ENCODE data around the gene EHBP1L1.
A peak's percentile ranks its signal among the peaks of the same experiment; 100 is the strongest.

The EHBP1L1 gene

DNA sequence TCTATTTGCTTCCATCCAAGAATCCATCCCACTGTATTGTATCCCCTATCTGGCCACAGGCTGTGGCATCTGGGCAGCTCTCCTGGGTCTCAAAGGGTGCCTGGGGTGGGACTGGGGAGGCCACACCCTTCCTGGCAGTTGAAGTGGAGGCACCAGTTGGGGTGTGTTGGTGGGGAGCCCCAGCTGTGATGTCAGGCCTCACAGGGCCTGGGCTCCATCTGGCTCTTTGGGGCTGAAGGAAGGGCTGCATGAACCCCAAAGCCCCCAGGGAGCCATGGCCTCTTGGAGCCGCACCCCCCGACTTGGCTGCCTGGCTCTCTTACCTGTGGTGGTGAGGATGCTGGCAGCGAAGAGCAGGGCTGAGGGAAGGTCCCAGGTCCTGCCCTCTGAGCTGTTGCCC is 19.3 kb downstream of the EHBP1L1 start:
- Histone ChIP-seq H3K4me1 (ENCODE audit: control insufficient read depth, insufficient read depth, low read length) (no peaks in the 10 kb centered on the region), H3K36me3 (ENCODE audit: control insufficient read depth, insufficient read depth, low read length) (no peaks in the 10 kb centered on the region), H3K27me3 (ENCODE audit: control insufficient read depth, insufficient read depth, low read length) (peaks cover 29% of the 10 kb centered on the region), H3K9me3 (ENCODE audit: control insufficient read depth, insufficient read depth, low read length) (no peaks in the 10 kb centered on the region), H3K9ac (ENCODE audit: low read depth, low read length) (no peak overlapping the region), H3K4me3 (ENCODE audit: low read depth, low read length) (no peak overlapping the region)

DNA sequence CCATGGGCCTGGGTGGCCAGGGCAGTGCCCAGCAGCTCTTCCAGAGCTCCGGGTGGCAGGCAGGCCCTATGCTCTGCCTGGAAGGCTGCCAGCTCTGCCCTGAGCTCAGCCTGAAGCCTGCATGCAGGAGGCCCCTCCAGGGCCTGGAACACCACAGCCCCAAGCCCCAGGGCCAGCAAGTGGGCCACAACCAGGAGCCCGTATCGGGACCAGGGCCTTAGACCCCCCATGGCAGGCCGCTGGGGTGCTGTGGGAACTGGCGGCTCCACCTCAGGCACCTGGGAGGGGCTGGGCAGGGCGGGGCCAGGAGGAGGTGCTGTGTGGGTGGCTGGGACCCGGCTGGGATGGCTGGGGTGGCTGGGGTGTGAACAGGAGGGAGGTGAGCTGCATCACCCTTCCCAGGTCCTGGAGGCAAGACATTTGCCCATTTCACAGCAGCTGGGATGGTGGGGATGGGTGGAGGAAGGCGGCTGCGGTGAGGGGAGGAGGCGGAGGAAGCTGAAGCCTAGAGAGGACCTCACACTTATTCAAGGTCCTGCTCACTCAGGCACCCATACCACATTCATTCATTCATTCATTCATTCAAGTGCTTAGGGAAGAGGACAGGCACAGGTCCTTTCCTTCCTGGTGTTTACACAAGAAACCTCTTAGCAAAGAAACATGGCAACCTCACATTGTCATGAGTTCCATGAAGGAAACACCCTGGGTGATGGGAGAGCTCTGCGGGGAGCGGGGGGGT is 19.9 kb downstream of the EHBP1L1 start, which contains the start of gene KCNK7:
KCNK7 (minus strand) TSS at position 258 of the 739 bp plus-strand sequence; CDS start at position 230, 28 bp downstream.
- no peaks in the 10 kb centered on the region for H3K9me3 ChIP-seq (ENCODE audit: control insufficient read depth, insufficient read depth, low read length)
- H3K27me3 ChIP-seq (ENCODE audit: control insufficient read depth, insufficient read depth, low read length), result peaks cover 24% of the 10 kb centered on the region
- no peak within 1 kb of the TSS for H3K9ac ChIP-seq (ENCODE audit: low read depth, low read length)
- H3K4me3 ChIP-seq (ENCODE audit: low read depth, low read length), result no peak within 1 kb of the TSS
- H3K36me3 ChIP-seq (ENCODE audit: control insufficient read depth, insufficient read depth, low read length), result no peaks in the 10 kb centered on the region
- no peaks in the 10 kb centered on the region for H3K4me1 ChIP-seq (ENCODE audit: control insufficient read depth, insufficient read depth, low read length)

DNA sequence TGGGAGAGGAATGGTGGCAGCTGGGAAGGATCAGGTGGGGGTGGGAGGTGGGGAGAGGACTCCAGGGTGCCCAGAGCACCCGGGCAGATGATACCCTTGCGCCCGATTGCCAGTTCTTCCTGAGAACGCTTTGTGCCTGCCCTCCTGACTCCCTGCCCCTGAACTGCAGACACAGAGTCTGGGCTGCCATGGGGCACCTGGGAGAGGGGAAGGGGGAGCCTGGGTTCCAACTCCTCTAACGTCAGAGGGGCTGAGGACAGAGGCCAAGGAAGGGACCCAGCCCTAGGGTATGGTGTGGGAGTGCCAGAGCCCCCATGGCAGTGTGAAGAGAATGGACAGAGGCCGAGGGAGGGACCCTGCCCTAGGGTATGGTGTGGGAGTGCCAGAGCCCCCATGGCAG is 20.7 kb downstream of the EHBP1L1 start:
- no peaks in the 10 kb centered on the region for H3K9me3 ChIP-seq (ENCODE audit: control insufficient read depth, insufficient read depth, low read length)
- no peaks in the 10 kb centered on the region for H3K36me3 ChIP-seq (ENCODE audit: control insufficient read depth, insufficient read depth, low read length)
- H3K4me1 ChIP-seq (ENCODE audit: control insufficient read depth, insufficient read depth, low read length), result no peaks in the 10 kb centered on the region
- no peak overlapping the region for H3K9ac ChIP-seq (ENCODE audit: low read depth, low read length)
- H3K4me3 ChIP-seq (ENCODE audit: low read depth, low read length), result no peak overlapping the region
- peaks cover 18% of the 10 kb centered on the region for H3K27me3 ChIP-seq (ENCODE audit: control insufficient read depth, insufficient read depth, low read length)

DNA sequence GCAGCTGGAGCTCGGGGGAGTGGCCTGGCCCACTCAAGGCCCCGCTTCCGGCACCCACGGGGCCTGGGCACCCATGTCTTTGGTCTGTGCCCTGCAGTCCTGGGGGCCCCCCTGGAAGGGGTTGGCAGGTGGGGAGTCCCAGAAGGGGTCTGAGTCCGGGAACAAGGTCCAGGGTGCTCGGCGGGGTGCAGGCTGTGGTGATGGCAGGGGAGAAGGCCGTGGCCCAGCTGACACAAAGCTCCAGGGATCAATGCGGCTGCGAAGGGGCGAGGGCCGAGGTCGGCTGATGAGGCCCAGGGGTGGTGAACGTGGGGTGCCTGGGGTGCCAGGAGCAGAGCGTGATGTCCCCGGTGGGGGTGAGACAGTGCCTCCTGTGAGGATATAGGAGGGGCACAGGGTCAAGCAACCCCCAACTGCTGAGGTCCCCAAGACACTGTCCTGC is 22.4 kb downstream of the EHBP1L1 start:
- Histone ChIP-seq H3K27me3 (ENCODE audit: control insufficient read depth, insufficient read depth, low read length) (peaks cover 7% of the 10 kb centered on the region), H3K9me3 (ENCODE audit: control insufficient read depth, insufficient read depth, low read length) (no peaks in the 10 kb centered on the region), H3K9ac (ENCODE audit: low read depth, low read length) (no peak overlapping the region), H3K4me1 (ENCODE audit: control insufficient read depth, insufficient read depth, low read length) (no peaks in the 10 kb centered on the region), H3K4me3 (ENCODE audit: low read depth, low read length) (no peak overlapping the region), H3K36me3 (ENCODE audit: control insufficient read depth, insufficient read depth, low read length) (no peaks in the 10 kb centered on the region)

DNA sequence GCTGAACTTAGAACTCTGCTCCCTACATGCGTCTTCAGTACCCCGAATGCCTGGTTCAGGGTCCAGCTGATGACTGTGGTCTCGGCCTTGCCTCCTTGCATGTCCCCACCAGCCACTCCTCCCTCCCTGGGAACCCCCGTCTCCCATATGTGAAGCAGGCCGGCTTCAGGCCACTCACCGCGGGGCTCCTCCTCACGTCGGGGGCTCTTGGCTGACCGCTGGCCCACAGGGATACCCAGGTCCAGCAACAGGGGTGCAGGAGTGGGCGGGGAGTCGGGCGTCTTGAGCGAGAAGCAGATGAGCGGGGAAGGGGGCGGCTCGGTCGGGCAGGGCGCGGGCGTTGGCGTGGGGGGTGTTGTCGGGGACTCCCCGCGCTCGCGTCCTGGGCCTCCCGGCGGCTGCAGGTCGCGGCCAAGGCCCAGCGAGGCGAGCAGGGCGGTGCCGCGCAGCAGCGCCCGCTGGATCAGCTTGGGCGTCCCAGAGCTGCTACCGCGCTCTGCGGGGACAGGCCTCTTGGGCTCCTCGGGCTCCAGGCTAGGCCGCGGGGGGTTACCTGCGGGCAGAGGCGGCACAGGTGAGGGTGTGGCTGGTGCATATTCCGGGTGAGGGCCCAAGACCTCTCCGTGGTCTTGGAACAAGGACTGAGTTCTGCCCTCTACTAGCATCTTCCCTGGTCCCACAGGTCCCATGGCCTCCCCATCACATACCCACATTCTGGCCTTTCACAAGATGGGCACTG is 23.5 kb downstream of the EHBP1L1 start:
- no peak overlapping the region for H3K4me3 ChIP-seq (ENCODE audit: low read depth, low read length)
- no peaks in the 10 kb centered on the region for H3K9me3 ChIP-seq (ENCODE audit: control insufficient read depth, insufficient read depth, low read length)
- H3K9ac ChIP-seq (ENCODE audit: low read depth, low read length), result no peak overlapping the region
- no peaks in the 10 kb centered on the region for H3K27me3 ChIP-seq (ENCODE audit: control insufficient read depth, insufficient read depth, low read length)
- no peaks in the 10 kb centered on the region for H3K36me3 ChIP-seq (ENCODE audit: control insufficient read depth, insufficient read depth, low read length)
- H3K4me1 ChIP-seq (ENCODE audit: control insufficient read depth, insufficient read depth, low read length), result no peaks in the 10 kb centered on the region

DNA sequence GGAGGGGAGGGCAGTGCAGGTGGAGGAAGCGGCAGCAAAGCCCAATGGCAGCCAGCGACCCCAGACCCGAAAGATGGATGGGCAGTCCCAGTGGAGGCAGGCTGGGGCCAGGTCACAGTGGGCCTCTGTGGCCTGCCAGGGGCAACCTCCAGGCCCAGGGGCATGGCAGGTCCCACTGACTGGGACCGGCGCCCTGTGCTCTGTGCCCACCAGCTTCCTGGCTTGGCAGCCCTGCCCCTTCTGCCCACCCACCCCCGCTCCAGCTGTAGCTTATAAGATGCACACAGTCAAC is 24.0 kb downstream of the EHBP1L1 start:
- Histone ChIP-seq H3K9me3 (ENCODE audit: control insufficient read depth, insufficient read depth, low read length) (no peaks in the 10 kb centered on the region), H3K36me3 (ENCODE audit: control insufficient read depth, insufficient read depth, low read length) (no peaks in the 10 kb centered on the region), H3K27me3 (ENCODE audit: control insufficient read depth, insufficient read depth, low read length) (no peaks in the 10 kb centered on the region), H3K4me1 (ENCODE audit: control insufficient read depth, insufficient read depth, low read length) (no peaks in the 10 kb centered on the region), H3K4me3 (ENCODE audit: low read depth, low read length) (no peak overlapping the region), H3K9ac (ENCODE audit: low read depth, low read length) (no peak overlapping the region)

DNA sequence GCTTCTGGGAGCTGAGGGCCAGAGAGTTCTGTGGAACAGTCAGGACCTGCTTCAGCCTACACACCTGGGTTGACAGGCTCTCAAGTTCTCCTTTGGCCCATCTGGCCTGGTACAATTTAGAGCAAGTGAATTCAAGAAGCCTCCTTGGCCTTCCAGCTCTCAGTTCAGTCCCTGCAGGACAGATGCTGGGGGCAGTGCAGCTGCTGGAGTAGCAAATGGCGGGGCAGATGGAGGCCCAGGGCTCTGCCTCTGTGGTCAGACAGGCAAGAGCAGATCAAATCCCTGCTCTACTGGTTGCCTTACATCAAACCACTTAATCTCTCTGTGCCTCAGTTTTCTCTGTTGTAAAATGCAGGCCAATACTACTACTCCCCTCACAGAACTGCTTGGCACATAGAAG is 28.4 kb downstream of the EHBP1L1 start:
- Histone ChIP-seq H3K9ac (ENCODE audit: low read depth, low read length) (no peak overlapping the region), H3K4me1 (ENCODE audit: control insufficient read depth, insufficient read depth, low read length) (no peaks in the 10 kb centered on the region)

DNA sequence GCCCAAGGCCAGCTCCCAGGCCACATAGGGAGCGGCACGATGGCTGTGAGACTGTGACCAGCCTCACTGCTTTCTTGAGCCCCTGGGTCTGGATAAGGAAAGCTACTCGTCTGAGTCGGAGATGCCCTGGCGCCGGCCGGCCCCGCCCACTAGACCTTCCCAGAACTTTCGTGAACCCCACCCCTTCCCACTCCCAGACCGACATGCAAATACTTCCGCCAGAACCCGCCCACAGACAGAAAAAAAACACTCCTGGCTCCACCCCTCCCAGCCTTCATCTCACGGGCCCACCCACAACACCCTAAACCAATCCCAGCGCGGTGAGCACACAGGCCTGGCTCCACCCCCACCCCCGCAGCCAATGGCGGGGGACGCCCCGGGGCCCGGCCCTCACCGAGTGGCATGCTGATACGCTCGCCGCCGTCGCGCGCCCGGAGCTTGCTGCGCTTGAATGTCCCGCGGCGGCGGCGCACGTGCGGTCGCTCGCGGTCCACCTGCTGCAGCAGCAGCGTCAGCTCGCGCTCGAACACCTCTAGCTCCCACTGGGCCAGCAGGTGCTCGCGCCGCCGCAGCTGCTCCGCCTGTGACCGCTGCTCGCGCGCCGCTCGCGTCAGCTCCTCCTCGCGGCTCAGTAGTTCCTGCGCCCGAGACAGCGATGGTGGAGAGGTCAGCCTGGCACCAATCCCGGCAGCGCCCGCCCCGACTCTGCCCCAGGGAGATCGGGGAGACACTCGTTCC is 31.2 kb downstream of the EHBP1L1 start:
- H3K36me3 ChIP-seq (ENCODE audit: control insufficient read depth, insufficient read depth, low read length), result peaks cover 10% of the 10 kb centered on the region
- no peaks in the 10 kb centered on the region for H3K4me1 ChIP-seq (ENCODE audit: control insufficient read depth, insufficient read depth, low read length)
- H3K9ac ChIP-seq (ENCODE audit: low read depth, low read length), result peak overlapping the region; percentile 47
- no peaks in the 10 kb centered on the region for H3K9me3 ChIP-seq (ENCODE audit: control insufficient read depth, insufficient read depth, low read length)
- H3K4me3 ChIP-seq (ENCODE audit: low read depth, low read length), result peak overlapping the region; percentile 55
- peaks cover 2% of the 10 kb centered on the region for H3K27me3 ChIP-seq (ENCODE audit: control insufficient read depth, insufficient read depth, low read length)

More for the DNA sequence above, 28.4 kb downstream of the EHBP1L1 start:
- no peaks in the 10 kb centered on the region for H3K9me3 ChIP-seq (ENCODE audit: control insufficient read depth, insufficient read depth, low read length)
- no peak overlapping the region for H3K4me3 ChIP-seq (ENCODE audit: low read depth, low read length)
- H3K36me3 ChIP-seq (ENCODE audit: control insufficient read depth, insufficient read depth, low read length), result peaks cover 10% of the 10 kb centered on the region
- H3K27me3 ChIP-seq (ENCODE audit: control insufficient read depth, insufficient read depth, low read length), result peaks cover 2% of the 10 kb centered on the region

DNA sequence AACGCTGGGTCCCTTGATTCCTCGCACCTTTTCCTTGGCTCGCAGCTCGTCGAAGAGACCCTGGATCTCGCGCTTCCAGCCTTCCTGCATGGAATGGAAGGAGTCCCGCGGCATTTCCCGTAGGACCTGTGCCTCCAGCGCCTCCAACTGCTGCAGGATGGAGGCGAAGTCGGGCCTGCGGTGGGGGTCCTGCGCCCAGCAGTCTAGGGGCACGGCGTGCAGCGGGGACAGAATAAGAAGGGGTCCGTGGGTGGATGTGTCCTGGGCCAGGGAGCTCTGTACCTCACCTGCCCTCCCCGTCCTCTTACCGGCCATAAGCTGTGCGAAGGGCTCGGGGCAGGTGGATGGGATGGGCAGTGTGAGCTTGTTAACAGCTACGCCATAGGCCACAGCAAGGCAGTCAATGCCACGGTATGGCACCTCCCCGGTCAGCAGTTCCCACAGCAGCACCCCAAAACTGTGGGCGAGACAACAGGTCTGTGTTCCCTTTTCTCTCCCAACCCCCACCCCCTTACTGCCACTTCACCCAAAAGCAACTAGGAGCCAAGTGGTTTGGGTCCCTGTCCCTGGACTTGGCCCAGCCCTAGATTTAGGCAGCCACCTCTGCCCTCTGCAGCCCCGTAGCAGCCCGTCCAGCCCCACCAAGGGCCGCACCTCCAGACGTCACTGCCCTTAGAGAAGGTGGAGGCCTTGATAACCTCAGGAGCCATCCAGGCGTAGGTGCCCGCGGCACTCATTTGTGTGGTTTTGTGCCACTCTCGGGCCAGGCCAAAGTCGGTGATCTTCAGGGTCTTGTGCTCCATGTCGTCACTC is 32.0 kb downstream of the EHBP1L1 start:
- Histone ChIP-seq H3K9me3 (ENCODE audit: control insufficient read depth, insufficient read depth, low read length) (no peaks in the 10 kb centered on the region), H3K4me1 (ENCODE audit: control insufficient read depth, insufficient read depth, low read length) (no peaks in the 10 kb centered on the region), H3K27me3 (ENCODE audit: control insufficient read depth, insufficient read depth, low read length) (peaks cover 2% of the 10 kb centered on the region), H3K4me3 (ENCODE audit: low read depth, low read length) (peak overlapping the region; percentile 55), H3K9ac (ENCODE audit: low read depth, low read length) (peak overlapping the region; percentile 47), H3K36me3 (ENCODE audit: control insufficient read depth, insufficient read depth, low read length) (peaks cover 13% of the 10 kb centered on the region)

DNA sequence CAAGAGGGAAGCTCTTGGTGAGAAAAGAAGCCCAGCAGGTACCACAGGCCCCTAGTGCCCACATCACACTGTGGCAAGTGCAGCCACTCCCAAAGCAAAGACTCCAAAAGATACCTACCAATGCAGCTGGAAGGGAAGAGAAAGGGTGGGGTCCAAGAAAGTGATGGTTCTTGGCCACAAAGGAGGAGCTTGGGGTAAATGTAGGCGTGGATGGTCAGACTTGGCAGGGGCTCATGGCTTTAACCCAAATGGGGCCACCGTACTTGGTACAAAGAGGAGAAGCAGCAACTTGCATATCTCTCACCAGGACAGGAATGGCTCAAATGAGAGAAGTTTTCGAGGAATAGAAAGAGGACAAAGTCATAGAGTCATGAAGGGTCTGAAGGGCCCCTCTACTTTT is 33.4 kb downstream of the EHBP1L1 start:
- H3K9ac ChIP-seq (ENCODE audit: low read depth, low read length), result no peak overlapping the region
- H3K4me3 ChIP-seq (ENCODE audit: low read depth, low read length), result no peak overlapping the region
- H3K27me3 ChIP-seq (ENCODE audit: control insufficient read depth, insufficient read depth, low read length), result peaks cover 2% of the 10 kb centered on the region
- peaks cover 14% of the 10 kb centered on the region for H3K36me3 ChIP-seq (ENCODE audit: control insufficient read depth, insufficient read depth, low read length)
- no peaks in the 10 kb centered on the region for H3K4me1 ChIP-seq (ENCODE audit: control insufficient read depth, insufficient read depth, low read length)
- H3K9me3 ChIP-seq (ENCODE audit: control insufficient read depth, insufficient read depth, low read length), result no peaks in the 10 kb centered on the region

DNA sequence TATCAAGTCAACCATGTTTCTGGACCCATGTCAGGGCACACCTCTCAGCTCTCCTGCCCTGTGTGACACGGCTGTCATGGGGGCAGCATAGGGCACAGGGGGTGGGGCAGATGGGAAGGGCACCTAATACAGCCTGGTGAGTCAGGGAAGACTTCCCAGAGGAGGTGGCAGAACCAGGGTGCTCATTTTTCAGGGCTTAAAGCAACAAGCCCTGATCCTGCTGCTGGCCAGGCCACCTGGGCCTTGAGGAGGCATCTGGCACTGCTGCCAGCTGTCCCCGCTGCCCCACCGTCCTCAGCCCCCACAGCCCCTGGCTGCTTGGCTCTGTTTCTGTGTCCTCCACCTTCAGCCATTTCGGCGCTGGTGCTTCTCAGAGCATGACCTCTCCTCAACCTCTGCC is 33.8 kb downstream of the EHBP1L1 start:
- H3K4me3 ChIP-seq (ENCODE audit: low read depth, low read length), result no peak overlapping the region
- no peaks in the 10 kb centered on the region for H3K9me3 ChIP-seq (ENCODE audit: control insufficient read depth, insufficient read depth, low read length)
- peaks cover 14% of the 10 kb centered on the region for H3K36me3 ChIP-seq (ENCODE audit: control insufficient read depth, insufficient read depth, low read length)
- H3K9ac ChIP-seq (ENCODE audit: low read depth, low read length), result no peak overlapping the region
- no peaks in the 10 kb centered on the region for H3K4me1 ChIP-seq (ENCODE audit: control insufficient read depth, insufficient read depth, low read length)
- peaks cover 2% of the 10 kb centered on the region for H3K27me3 ChIP-seq (ENCODE audit: control insufficient read depth, insufficient read depth, low read length)

All from iPS-15b (cell line).